K562 (cell line): ENCODE data around the gene ARHGEF1. TPM values are rescaled to one million over a fixed set of nuclear protein-coding genes. Genes with fewer than 3 reads are reported as not detected.

Source experiments
- ARID1B ChIP-seq: fragments of 450-650 bp; IDR thresholded peaks from 2 replicates; pipeline ENCODE4 v1.6.1; 2016; ENCODE audit warnings: antibody characterized with exemption, mild to moderate bottlenecking, inconsistent platforms
- DPF2 ChIP-seq: fragments of 450-650 bp; IDR thresholded peaks from 2 replicates; pipeline ENCODE4 v1.6.1; 2016
- HIVEP1 ChIP-seq: fragments of 250-450 bp; sonication (Bioruptor Pico); IDR thresholded peaks from 2 replicates; pipeline ENCODE4 v1.4.0; 2020; ENCODE audit warnings: mild to moderate bottlenecking
- MECOM ChIP-seq: fragments of 250-450 bp; sonication (Bioruptor Pico); IDR thresholded peaks from 2 replicates; pipeline ENCODE4 v1.8.0; 2022; ENCODE audit warnings: inconsistent platforms
- NR2C1 ChIP-seq, 2 experiments: fragments of 450-650 bp; IDR thresholded peaks; 2 replicates each; pipeline ENCODE4 v1.6.1; 2017; ENCODE audit warnings: mild to moderate bottlenecking in 2 of 2, antibody characterized with exemption in 1 of 2, inconsistent platforms in 1 of 2, missing compliant biosample characterization in 1 of 2, missing genetic modification characterization in 1 of 2
- PHF21A ChIP-seq: fragments of 450-650 bp; IDR thresholded peaks from 2 replicates; pipeline ENCODE4 v1.6.1; 2017; ENCODE audit warnings: low read depth, borderline replicate concordance
- ZKSCAN1 ChIP-seq: fragments of 150-350 bp; IDR thresholded peaks from 2 replicates; pipeline ENCODE4 v1.6.1; 2016; ENCODE audit warnings: low read depth, low read length
- ZNF174 ChIP-seq: fragments of 250-450 bp; sonication (Bioruptor Pico); IDR thresholded peaks from 2 replicates; pipeline ENCODE4 v1.4.0; 2020; ENCODE audit warnings: mild to moderate bottlenecking
- ZNF224 ChIP-seq: sonication (generic); formaldehyde crosslinking; IDR thresholded peaks from 2 replicates; pipeline ENCODE4 v1.8.0; 2022; ENCODE audit warnings: mild to moderate bottlenecking, missing genetic modification reagents
- ZNF707 ChIP-seq: fragments of 250-450 bp; sonication (Bioruptor Pico); conservative IDR thresholded peaks from 2 replicates; pipeline ENCODE4 v1.8.0; 2022; ENCODE audit warnings: inconsistent platforms, mild to moderate bottlenecking, moderate library complexity
- polyA plus RNA-seq, 8 experiments: library from polyadenylated mRNA; depleted of rRNA in 4 of 8; stranded (reverse) in 5 of 8; unstranded in 3 of 8; fragments of >200 nt; fragmentation: Nextera tagmentation in 2 of 8; fragmentation: Illumina TruSeq in 1 of 8; extraction: Ambion mirVana in 2 of 8; extraction: Trizol in 1 of 8; gene quantifications; 2 replicates each; pipeline versions ENCODE4 v1.2.1 to v1.2.3, GENCODE V29; 2011 to 2014; ENCODE audit warnings: inconsistent platforms in 1 of 8, missing spikeins in 1 of 8
- total RNA-seq, 7 experiments: library from RNA; depleted of rRNA in 6 of 7; stranded (reverse); fragments of >200 nt in 6 of 7; fragmentation: Illumina TruSeq in 2 of 7; extraction: Trizol in 2 of 7; gene quantifications; 2 replicates each; pipeline versions ENCODE4 v1.2.1 to v1.2.3, GENCODE V29; 2011 to 2021; ENCODE audit warnings: low replicate concordance in 1 of 7
- TF ChIP-seq, protein P1 (sequence below), 2 experiments: fragments of 450-650 bp in 1 of 2; sonication (generic) in 1 of 2; formaldehyde crosslinking in 1 of 2; IDR thresholded peaks; 2 replicates each; pipeline versions ENCODE4 v1.7.1 to v1.9.0; 2016 to 2022; ENCODE audit warnings: inconsistent platforms in 1 of 2, mild to moderate bottlenecking in 1 of 2, missing genetic modification reagents in 1 of 2
- TF ChIP-seq, protein P2 (sequence below): fragments of 450-650 bp; IDR thresholded peaks from 2 replicates; pipeline ENCODE4 v1.6.1; 2016; ENCODE audit warnings: borderline replicate concordance
- TF ChIP-seq, protein P3 (sequence below): conservative IDR thresholded peaks from 2 replicates; pipeline ENCODE4 v1.6.1; 2011; ENCODE audit warnings: low read depth, mild to moderate bottlenecking, low read length; ENCODE audit not compliant: control insufficient read depth

ARHGEF1 gene
- total and polyA plus RNA-seq, 9 of the 15 experiments (the other 6 are each of a cell fraction or from before 2014, with no cell fraction given), result 1.9 to 149 (median 29.8) TPM

DNA sequence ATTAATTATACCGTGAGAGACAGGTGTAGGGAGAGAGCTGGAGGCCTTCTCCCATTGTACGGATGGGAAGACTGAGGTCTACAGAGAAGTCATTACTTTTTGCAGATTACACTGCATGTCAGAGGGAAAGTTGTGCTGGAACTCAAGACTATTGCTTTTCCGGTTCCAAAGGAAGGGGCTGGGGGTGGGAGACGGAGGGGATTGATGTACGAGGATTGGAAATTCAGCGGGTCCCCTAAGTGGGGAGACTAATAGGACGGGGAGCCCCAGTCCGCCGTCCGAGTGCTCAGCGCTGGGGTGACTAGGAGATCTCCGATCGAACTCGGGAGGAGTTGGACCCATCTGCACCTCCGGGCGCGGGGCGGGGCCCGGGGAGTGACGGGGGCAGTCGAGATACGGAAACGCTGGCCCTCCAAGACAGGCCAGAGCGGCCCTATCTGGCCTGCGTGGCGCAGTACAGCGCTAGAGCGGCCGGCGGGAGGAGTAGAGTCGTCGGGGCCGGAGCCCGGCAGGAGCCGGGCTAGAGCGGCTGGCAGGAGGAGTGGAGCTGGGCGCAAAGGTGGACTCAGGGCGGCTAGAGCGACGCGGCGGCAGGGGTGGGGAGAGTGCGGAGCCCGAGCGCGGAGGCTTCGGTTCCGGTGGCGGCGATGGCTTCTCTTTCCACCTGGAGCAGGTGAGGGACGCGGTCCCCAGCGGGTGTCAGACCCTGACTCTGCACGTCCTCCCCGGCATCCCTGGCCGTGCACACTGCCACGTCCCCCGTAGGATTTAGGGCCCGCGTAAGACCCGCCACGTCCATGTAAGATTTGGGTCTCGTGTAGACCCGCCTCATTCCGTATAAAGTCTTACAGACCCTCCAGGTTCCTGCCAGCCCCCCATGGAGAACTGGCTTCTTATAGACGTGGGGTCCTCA, 1.1 kb downstream of the ARHGEF1 start (continued):
- TF ChIP-seq, protein P1, sequence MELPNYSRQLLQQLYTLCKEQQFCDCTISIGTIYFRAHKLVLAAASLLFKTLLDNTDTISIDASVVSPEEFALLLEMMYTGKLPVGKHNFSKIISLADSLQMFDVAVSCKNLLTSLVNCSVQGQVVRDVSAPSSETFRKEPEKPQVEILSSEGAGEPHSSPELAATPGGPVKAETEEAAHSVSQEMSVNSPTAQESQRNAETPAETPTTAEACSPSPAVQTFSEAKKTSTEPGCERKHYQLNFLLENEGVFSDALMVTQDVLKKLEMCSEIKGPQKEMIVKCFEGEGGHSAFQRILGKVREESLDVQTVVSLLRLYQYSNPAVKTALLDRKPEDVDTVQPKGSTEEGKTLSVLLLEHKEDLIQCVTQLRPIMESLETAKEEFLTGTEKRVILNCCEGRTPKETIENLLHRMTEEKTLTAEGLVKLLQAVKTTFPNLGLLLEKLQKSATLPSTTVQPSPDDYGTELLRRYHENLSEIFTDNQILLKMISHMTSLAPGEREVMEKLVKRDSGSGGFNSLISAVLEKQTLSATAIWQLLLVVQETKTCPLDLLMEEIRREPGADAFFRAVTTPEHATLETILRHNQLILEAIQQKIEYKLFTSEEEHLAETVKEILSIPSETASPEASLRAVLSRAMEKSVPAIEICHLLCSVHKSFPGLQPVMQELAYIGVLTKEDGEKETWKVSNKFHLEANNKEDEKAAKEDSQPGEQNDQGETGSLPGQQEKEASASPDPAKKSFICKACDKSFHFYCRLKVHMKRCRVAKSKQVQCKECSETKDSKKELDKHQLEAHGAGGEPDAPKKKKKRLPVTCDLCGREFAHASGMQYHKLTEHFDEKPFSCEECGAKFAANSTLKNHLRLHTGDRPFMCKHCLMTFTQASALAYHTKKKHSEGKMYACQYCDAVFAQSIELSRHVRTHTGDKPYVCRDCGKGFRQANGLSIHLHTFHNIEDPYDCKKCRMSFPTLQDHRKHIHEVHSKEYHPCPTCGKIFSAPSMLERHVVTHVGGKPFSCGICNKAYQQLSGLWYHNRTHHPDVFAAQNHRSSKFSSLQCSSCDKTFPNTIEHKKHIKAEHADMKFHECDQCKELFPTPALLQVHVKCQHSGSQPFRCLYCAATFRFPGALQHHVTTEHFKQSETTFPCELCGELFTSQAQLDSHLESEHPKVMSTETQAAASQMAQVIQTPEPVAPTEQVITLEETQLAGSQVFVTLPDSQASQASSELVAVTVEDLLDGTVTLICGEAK (IDR thresholded peaks at IDR 0.05), result peak; percentile 74
- TF ChIP-seq, protein P1 (CRISPR knock-in tag; IDR thresholded peaks at IDR 0.05), result no peak
- TF ChIP-seq DPF2 (peak; percentile 69), ZKSCAN1 (peak; percentile 59; the same call in 1 of the 2 replicates), ZNF707 (CRISPR knock-in tag) (0 out of 2 replicates have a peak, but pooled peaks have one; percentile 40), ARID1B (peak; percentile 57; the same call in 1 of the 2 replicates), MECOM (CRISPR knock-in tag) (peak; percentile 59; the same call in 1 of the 2 replicates), PHF21A (peak; percentile 43; the same call in 1 of the 2 replicates), ZNF224 (CRISPR knock-in tag) (no peak), NR2C1 (IDR thresholded peaks at IDR 0.05) (peak; percentile 93), NR2C1 (tag; IDR thresholded peaks at IDR 0.05) (peak; percentile 34; the same call in 1 of the 2 replicates), ZNF174 (0 out of 2 replicates have a peak, but pooled peaks have one; percentile 32), HIVEP1 (CRISPR knock-in tag) (no peak)
- TF ChIP-seq, protein P2, sequence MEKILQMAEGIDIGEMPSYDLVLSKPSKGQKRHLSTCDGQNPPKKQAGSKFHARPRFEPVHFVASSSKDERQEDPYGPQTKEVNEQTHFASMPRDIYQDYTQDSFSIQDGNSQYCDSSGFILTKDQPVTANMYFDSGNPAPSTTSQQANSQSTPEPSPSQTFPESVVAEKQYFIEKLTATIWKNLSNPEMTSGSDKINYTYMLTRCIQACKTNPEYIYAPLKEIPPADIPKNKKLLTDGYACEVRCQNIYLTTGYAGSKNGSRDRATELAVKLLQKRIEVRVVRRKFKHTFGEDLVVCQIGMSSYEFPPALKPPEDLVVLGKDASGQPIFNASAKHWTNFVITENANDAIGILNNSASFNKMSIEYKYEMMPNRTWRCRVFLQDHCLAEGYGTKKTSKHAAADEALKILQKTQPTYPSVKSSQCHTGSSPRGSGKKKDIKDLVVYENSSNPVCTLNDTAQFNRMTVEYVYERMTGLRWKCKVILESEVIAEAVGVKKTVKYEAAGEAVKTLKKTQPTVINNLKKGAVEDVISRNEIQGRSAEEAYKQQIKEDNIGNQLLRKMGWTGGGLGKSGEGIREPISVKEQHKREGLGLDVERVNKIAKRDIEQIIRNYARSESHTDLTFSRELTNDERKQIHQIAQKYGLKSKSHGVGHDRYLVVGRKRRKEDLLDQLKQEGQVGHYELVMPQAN, result peak; percentile 85
- TF ChIP-seq, protein P3, sequence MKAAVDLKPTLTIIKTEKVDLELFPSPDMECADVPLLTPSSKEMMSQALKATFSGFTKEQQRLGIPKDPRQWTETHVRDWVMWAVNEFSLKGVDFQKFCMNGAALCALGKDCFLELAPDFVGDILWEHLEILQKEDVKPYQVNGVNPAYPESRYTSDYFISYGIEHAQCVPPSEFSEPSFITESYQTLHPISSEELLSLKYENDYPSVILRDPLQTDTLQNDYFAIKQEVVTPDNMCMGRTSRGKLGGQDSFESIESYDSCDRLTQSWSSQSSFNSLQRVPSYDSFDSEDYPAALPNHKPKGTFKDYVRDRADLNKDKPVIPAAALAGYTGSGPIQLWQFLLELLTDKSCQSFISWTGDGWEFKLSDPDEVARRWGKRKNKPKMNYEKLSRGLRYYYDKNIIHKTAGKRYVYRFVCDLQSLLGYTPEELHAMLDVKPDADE, result peak; percentile 80
